Kidney (tissue), 14 donors: Measurements from ENCODE around the gene VIT. TPM values are rescaled to one million over a fixed set of nuclear protein-coding genes. Genes with fewer than 3 reads are reported as not detected.

Experiments
- DNase-seq, 5 donors: peaks; one replicate each; pipeline ENCODE4 v3.0.0-alpha.2; 2013 to 2020
- FAIRE-seq: peaks from 2 replicates; lab custom pipeline; 2012; peaks lifted over from hg19 to GRCh38; lab: Jason Lieb, UNC
- H3K27ac ChIP-seq, 2 donors: one replicate each; pipeline ENCODE4 v1.7.0; 2013; ENCODE audit warnings: low read depth in 2 of 2, low read length in 2 of 2, inconsistent platforms in 1 of 2
- H3K27me3 ChIP-seq: one replicate; pipeline ENCODE4 v1.7.1; 2013; ENCODE audit warnings: low read length, inconsistent platforms; ENCODE audit not compliant: control insufficient read depth, insufficient read depth
- H3K36me3 ChIP-seq, 3 donors: one replicate each; pipeline versions ENCODE4 v1.7.0 to v1.7.1; 2013; ENCODE audit warnings: low read length in 3 of 3, control low read depth in 1 of 3, inconsistent platforms in 1 of 3; ENCODE audit not compliant: insufficient read depth in 3 of 3, control insufficient read depth in 2 of 3
- H3K4me1 ChIP-seq, 3 donors: one replicate each; pipeline versions ENCODE4 v1.7.0 to v1.7.1; 2013; ENCODE audit warnings: low read length in 3 of 3, inconsistent platforms in 1 of 3, low read depth in 1 of 3; ENCODE audit not compliant: control insufficient read depth in 2 of 3, insufficient read depth in 2 of 3
- H3K4me3 ChIP-seq, 3 donors: one replicate each; pipeline versions ENCODE4 v1.7.0 to v1.8.1; 2013; ENCODE audit warnings: low read length in 3 of 3, control low read depth in 1 of 3, inconsistent platforms in 1 of 3
- H3K9ac ChIP-seq, 3 donors: one replicate each; pipeline versions ENCODE4 v1.7.0 to v1.7.1; 2013; ENCODE audit warnings: low read length in 3 of 3, control low read depth in 1 of 3, inconsistent platforms in 1 of 3
- H3K9me3 ChIP-seq, 3 donors: one replicate each; pipeline versions ENCODE4 v1.7.0 to v1.7.1; 2013; ENCODE audit warnings: low read length in 3 of 3, control low read depth in 1 of 3, inconsistent platforms in 1 of 3; ENCODE audit not compliant: control insufficient read depth in 2 of 3, insufficient read depth in 1 of 3
- intact Hi-C: fragments of 100-400 bp; cut with DNase I; formaldehyde crosslinking; loops from one replicate; pipeline ENCODE4 v1.11.1; 2022
- polyA plus RNA-seq: library from polyadenylated mRNA; stranded (reverse); fragments of 350-450 nt; fragmentation: Illumina TruSeq; extraction: RNeasy Lipid Tissue Mini Kit (QIAGEN cat#74804); gene quantifications from one replicate; pipeline ENCODE4 v1.2.3, GENCODE V29; 2014; ENCODE audit warnings: low read depth, low replicate concordance; ENCODE audit not compliant: insufficient read depth
- total RNA-seq: library from RNA; stranded (reverse); fragmentation: NEBNext Ultra II Directional; extraction: Animal tissue kit (Norgen Biotek cat#: 25700); gene quantifications from one replicate; pipeline ENCODE4 v1.2.1, GENCODE V29; 2021
- TF ChIP-seq, protein P1 (sequence below): IDR thresholded peaks from 3 replicates; pipeline ENCODE4 v1.5.1; 2012; ENCODE audit warnings: mild to moderate bottlenecking, moderate library complexity, borderline replicate concordance; ENCODE audit not compliant: insufficient read depth; ENCODE audit errors: extremely low read depth
- donor health status: control.
- donor health status: control.
- donor health status: control.
- donor health status: control.
- donor health status: control.
- donor health status: DM: yes; HTN: yes; CAD: no.
- donor health status: Normal renal cell carcinoma (clear cell type).

Gene VIT
- total and polyA plus RNA-seq, 2 donors from 2014 or later: 0.15 TPM; not detected in 1

DNA sequence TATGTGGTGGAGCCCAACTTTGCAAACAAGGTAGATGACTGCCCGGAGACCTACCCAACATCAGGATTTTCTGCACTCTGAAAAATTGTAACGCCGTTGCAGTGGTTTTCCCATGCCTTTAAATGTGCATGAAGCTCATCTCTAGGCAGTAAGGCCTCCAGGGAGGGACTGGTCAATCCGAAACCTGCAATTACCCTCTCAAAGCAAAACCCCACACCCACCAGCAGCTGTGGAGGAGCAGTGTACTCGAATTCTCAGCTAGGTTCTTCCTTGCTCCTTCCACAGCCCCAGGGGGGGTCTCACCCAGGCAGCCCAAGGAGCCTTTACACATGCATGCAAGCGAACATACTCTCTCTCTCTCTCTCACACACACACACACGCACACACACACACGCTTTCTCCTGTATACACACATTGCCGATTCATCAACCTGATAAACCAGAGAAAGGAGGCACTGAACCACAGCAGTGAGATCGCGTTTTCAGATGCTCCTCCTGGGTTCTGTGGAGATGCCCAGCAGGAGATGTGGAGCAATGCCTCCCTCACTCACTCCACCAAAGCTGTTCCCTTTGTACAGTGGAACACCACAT lies 109.2 kb downstream of the VIT start:
- no peaks in the 10 kb centered on the region for H3K27me3 ChIP-seq
- H3K4me1 ChIP-seq: no peaks in the 10 kb centered on the region
- TF ChIP-seq, protein P1, sequence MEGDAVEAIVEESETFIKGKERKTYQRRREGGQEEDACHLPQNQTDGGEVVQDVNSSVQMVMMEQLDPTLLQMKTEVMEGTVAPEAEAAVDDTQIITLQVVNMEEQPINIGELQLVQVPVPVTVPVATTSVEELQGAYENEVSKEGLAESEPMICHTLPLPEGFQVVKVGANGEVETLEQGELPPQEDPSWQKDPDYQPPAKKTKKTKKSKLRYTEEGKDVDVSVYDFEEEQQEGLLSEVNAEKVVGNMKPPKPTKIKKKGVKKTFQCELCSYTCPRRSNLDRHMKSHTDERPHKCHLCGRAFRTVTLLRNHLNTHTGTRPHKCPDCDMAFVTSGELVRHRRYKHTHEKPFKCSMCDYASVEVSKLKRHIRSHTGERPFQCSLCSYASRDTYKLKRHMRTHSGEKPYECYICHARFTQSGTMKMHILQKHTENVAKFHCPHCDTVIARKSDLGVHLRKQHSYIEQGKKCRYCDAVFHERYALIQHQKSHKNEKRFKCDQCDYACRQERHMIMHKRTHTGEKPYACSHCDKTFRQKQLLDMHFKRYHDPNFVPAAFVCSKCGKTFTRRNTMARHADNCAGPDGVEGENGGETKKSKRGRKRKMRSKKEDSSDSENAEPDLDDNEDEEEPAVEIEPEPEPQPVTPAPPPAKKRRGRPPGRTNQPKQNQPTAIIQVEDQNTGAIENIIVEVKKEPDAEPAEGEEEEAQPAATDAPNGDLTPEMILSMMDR: no peak
- FAIRE-seq (no peak), DNase-seq (no peak)
- peaks cover 0 to 2% (median 0%) of the 10 kb centered on the region in 3 donors for H3K9me3 ChIP-seq
- H3K9ac ChIP-seq: no peak overlapping the region
- no peak overlapping the region for H3K27ac ChIP-seq
- intact Hi-C loops: no loop called here
- no peaks in the 10 kb centered on the region for H3K36me3 ChIP-seq
- H3K4me3 ChIP-seq: no peak overlapping the region

DNA sequence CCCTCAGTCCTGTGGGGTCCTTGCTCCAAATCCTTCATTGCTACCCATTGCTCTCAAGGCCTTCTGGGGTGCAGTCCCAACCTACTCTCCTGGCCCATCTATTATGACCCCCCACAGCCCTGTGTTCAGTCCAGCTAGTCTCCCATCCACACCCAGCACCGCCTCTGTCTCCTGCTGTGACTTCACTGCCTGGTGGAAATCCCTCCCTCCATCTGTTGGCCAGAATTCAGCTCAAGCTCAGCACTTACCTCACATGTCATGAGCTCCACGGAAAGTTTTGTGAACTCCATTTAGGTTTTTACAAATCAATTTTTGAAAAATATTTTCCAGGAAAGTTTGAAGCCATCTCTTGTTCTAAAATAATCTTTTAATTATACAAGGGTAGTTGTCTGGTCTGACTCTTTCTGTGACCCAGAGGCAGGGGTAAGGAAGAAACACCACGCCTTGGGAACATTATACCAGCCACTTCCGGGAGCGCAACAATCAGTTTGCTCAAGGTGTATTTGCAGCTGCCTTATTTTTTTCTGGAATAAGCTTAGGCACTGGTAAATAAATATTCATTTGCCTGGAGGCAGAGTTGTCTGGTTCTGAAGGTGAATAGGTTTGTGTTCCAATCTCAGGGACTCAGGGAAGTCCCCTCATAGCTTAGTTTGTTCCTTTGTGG lies 110.8 kb downstream of the VIT start:
- no peak overlapping the region for H3K9ac ChIP-seq
- H3K27ac ChIP-seq: no peak overlapping the region
- intact Hi-C loops: no loop called here
- TF ChIP-seq, protein P1: no peak
- no peaks in the 10 kb centered on the region for H3K27me3 ChIP-seq
- FAIRE-seq (no peak), DNase-seq (no peak)
- no peaks in the 10 kb centered on the region for H3K4me1 ChIP-seq
- H3K36me3 ChIP-seq: no peaks in the 10 kb centered on the region
- no peak overlapping the region for H3K4me3 ChIP-seq
- H3K9me3 ChIP-seq: peaks cover 0 to 2% (median 0%) of the 10 kb centered on the region in 3 donors

DNA sequence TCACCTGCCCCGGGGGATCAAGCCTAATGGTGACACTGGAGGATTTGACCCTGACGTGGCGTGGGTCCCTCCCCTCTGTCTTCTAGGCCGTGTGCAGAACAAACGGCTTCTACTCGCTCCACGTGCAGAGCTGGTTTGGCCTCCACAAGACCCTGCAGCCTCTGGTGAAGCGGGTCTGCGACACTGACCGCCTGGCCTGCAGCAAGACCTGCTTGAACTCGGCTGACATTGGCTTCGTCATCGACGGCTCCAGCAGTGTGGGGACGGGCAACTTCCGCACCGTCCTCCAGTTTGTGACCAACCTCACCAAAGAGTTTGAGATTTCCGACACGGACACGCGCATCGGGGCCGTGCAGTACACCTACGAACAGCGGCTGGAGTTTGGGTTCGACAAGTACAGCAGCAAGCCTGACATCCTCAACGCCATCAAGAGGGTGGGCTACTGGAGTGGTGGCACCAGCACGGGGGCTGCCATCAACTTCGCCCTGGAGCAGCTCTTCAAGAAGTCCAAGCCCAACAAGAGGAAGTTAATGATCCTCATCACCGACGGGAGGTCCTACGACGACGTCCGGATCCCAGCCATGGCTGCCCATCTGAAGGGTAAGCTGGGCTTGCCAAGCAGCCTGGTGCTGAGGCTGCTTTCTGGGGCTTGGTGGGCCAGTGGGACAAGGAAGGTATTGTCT lies 112.0 kb downstream of the VIT start:
- FAIRE-seq: no peak

More for the DNA sequence above, 112.0 kb downstream of the VIT start:
- H3K9me3 ChIP-seq: no peaks in the 10 kb centered on the region
- no peaks in the 10 kb centered on the region for H3K27me3 ChIP-seq
- TF ChIP-seq, protein P1: no peak
- H3K27ac ChIP-seq: no peak overlapping the region
- no peaks in the 10 kb centered on the region for H3K4me1 ChIP-seq
- no peak overlapping the region for H3K4me3 ChIP-seq
- H3K9ac ChIP-seq: no peak overlapping the region
- intact Hi-C loops: no loop called here
- H3K36me3 ChIP-seq: no peaks in the 10 kb centered on the region
- no peak for DNase-seq
